Stimulated activated CD8-positive, alpha-beta memory T cell treated with anti-CD3 and anti-CD28 coated beads, Interleukin-12 subunit alpha, Interleukin-12 subunit beta, amount 100 ng/mL, for 1 hour (primary cell): ENCODE results near the gene PATZ1.
"Not testable (repeated sequence)": the region's sequence is repeated elsewhere in the genome, so short reads cannot be mapped to it uniquely, and the experiment has no call there.

ENCODE experiments used
- DNase-seq: peaks from one replicate; pipeline ENCODE4 v3.0.0-alpha.2; 2020; ENCODE audit warnings: low read depth

PATZ1 gene

DNA sequence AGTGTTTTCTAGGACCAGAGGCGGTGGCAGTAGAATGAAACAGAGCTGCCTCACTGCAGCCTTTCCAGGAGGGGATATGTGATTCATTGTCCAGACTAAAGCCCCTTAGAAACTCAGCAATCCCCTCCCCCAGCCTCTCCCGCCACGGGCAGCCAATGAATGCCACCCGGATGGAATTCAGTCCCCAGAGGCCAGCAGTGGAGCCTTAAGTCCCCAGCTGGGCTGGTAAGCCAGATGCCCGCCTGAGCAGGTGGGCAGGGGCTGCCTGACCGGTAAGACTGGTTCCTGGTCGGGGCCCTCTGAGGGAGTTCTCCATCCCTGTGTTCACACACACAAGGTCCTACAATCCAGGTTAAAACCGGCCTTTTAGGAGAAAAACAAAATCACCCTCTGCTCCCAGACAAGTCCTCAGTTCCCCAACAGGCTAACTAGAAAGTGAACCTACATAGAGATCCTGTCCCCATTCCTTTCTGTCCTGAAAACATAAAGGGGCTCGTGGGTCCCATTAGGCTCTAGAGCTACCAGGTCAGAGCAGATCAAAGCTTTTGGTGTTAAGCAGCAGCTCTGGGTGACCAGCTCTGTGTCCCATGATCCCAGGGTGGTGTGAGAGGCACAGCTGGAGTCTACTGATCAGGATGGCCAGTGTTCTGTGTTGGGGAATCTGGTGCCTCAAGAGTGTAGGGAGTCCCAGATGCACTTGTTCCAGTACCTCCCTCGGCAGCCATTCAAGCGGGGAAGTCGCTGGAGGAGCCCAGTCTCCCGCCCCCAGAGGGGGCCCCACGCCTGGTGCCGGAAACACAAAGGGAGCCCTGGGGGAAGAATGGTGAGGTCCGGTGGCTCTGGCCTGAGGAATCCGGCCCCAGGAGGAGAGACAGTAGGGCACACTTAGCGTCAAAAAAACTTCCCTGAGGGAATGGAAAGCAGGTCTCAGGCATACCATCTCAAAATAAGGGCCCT lies 2.6 kb downstream of the PATZ1 start:
- no peak for DNase-seq

DNA sequence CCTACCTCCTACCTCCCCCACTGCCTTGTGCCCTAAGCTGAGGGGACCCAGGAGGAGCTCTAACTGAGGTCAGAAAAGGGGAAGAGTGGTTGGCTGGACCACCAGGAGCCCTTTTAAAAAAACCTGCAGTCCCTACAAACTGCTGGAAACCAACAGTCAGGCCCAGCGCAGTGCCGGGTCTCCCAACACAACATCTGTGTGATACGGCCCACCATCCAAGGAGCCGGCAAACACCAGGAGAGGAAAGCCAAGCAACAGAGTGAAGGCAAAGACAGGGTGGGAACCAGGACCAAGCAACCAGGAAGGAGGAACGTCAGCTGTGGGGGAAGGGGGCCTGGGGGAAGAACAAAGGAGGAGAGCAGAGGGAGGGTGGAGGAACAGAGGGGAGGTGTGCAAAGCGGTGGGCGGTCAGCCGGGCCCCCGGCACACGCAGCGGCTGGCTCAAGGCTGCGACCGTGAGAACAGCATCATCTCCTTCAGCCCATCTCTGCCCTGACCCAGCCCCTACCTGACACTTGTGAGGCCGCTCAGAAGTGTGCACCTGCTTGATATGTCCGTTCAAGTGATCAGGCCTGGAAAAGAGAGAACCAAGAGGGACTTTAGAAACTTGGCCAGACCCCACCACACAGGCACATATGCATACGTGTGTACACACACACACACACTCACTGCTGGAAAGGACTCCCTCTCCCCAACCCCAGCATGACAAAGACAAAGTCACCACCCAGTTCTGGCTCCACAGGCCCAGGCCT lies 3.6 kb downstream of the PATZ1 start:
- DNase-seq, result no peak

DNA sequence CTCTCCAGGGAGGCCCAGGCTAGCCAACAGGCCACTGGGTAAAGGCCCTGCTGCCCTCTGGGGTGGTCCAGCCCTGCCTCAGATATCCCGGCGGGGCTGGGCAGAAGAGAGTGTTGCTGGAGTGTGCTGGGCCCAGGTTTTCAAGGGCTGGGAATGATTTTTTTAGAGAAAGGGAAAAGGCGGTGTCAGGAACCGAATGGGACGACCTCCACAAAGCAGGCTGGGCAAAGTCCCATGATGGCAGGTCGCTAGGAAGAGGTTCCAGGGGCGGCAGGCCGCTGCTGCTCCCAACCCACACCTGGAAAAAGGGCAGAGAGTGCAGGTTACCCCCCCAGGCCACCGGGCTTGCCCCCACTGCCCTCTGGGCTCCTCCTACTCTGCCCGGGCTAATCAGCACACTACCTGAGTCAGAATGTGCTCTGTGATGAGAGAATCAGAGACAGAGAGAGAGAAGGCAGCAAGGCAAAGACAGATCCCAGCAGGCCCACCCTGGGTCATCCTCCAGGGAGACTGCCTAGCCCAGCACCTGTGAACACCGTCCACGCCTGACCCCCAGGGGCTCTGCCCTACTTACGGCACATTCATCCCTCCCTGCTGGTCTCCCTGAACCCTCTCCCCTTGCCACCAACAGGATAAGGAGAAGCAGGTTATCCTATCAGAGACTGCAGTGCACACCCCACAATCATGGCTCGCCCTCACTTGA lies 4.6 kb downstream of the PATZ1 start:
- no peak for DNase-seq

DNA sequence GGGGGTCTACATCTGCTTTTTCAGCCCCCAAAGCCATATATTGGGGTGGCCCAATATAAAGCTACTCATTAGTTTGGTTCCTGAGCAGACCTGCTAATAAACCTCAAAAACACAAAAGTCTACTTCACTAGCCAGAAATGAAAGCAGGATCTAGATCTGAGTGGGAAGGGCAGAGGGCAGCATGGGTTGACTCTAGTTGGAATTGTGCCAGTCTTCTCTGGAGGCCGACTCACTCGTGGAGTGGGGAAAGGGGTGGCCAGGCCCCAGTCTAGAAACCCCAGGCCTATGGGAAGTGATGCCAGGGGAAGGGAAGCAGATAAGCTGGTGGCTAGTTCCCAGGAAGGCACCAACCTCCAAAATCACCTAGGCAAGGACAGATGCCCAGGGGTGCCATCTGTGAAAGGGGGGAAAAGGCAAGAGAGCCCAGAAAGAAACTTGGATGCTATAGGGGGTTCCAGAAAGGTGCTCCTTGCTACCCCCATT lies 5.3 kb downstream of the PATZ1 start:
- no peak for DNase-seq

DNA sequence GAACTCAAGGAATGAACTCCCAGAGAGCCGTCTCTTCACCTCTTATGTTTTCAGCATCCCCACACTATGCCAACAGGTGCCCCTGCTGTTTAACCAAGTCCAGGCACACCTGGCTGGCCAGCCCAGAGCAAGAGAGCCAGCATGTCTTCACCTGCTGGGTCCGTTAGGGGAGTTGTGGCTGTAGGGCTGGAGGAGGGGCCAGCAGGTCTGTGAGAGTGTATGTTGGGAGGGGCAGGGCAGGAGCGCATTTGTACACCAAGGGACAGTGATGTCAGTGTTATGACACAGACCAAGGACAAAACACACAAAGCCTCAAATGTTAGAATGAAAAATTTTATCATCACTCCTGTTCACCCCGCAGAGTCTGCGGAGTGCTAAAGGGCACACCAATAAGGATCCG lies 5.8 kb downstream of the PATZ1 start:
- DNase-seq, result no peak

DNA sequence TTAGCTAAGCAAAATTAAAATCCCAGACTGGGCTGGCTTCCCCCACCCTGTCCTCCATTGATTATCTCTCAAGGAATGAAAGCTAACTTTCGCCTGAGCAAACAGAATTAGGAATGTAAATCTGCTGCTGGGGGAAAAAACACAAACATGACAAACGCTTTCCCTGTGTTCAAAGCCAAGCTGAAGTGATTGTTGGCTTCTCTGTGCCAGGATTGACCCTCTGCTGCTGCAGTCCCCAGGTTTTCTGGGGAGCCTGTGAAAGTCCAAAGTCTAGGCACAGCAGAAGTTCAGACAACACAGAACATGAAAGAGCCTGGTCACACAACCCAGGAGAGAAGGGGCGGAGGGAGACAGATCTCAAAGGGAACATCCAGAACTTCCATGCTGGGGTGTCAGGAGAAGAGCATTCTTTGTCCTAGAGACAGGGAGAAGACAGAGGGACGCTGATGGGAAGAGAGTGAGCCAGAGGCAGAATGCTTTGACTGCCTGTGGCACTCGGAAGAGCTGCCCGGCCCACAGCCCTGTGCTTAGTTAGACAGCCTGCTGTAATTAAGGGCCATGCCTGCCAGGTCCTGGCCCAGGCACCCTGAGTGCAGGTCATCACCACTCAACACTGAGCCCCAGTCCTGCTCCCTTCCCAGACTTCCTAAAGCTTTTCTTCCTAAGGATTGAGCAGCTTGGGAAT lies 6.9 kb downstream of the PATZ1 start:
- DNase-seq, result no peak

DNA sequence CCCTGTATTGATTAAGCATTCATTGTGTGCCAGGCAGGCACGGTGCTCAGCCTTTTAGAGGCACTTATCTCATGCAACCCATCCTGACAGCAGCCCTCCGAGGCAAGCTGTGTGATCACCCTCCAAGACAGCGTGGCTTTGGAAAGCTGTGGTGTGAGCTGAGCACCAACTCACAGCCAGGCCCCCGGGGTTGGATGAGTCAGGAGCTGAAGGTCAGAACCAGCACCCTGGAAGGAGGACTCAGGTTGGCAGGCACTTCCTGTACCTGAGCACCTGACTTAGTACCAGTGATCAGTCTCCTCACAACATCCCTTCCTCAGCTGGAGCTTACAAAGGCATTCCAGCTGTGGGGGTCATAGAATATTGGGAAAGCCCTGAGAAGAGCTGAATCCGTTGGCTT lies 9.0 kb downstream of the PATZ1 start:
- DNase-seq, result no peak

DNA sequence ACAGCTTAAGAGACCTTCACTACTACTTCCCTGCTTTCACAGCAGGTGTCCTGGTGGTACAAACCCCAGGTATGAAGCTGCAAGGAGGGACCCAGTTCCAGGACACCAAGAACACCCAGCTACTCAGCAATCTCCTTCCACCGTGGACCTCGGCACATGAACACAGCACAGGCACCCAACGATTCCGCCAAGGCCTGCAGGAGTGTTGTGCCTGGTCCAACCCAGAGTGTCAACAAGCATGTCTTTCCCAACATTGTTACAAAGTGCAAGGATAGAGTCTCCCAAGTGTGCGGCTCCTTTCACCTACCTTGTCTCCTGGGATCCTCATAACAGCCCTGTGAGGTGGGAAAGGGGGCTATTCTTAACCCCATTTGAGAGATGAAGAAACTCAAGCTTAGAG lies 11.8 kb downstream of the PATZ1 start:
- no peak for DNase-seq

DNA sequence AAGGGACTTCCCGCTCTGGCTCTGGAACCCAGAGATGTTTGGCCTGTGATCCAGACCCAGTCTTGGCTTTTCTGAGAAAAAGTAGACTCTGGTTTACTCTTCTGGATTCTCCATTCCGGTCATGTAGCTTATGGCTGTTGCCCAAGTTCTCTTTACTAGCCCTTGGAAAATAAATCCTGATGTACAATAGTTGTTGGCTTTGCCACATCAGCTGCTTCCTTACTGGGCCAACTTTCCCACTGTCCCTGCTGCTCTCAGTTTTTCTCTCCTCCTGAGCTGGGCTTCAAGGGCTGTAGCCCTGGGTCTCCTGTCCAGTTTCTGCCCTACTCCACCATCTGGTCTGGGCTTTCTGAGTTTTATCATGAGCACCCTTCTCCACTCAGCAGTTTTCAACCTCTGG lies 12.5 kb downstream of the PATZ1 start:
- DNase-seq, result no peak

DNA sequence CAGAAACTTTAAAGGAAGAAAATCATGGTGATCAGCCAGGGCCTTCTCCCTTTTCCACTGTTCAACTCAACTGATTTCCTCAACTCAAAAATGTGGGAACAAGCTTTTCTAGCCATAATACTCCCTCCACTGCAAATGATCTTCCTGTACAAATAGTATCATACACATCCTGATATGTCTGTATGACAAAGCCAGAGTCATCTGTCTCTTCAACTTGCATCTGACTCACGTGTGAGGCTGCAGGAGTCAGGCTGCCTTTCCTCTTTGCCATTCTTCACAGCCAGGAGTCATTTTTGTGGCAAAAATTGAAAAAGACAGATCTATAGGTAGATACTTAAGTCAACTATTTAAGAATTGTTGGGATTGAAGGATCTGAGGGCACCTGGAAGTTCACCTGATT lies 13.3 kb downstream of the PATZ1 start:
- DNase-seq, result no peak

DNA sequence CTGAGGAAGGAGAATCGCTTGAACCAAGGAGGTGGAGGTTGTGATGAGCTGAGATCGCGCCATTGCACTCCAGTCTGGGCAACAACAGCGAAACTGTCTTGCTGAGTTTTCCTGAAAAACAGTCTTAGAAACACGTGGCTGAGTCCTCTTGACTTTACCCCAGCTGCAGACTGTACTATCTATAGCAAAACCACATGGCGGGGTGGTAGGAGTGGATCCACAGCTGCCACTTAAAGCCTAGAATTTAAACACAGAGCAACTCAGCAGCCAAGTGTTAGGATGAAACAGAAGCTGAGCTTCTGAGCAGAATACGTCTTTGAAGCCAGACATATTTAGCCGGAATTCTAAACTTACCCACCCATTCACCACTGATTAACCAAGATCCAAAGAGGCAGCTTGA lies 14.1 kb downstream of the PATZ1 start:
- no peak for DNase-seq

DNA sequence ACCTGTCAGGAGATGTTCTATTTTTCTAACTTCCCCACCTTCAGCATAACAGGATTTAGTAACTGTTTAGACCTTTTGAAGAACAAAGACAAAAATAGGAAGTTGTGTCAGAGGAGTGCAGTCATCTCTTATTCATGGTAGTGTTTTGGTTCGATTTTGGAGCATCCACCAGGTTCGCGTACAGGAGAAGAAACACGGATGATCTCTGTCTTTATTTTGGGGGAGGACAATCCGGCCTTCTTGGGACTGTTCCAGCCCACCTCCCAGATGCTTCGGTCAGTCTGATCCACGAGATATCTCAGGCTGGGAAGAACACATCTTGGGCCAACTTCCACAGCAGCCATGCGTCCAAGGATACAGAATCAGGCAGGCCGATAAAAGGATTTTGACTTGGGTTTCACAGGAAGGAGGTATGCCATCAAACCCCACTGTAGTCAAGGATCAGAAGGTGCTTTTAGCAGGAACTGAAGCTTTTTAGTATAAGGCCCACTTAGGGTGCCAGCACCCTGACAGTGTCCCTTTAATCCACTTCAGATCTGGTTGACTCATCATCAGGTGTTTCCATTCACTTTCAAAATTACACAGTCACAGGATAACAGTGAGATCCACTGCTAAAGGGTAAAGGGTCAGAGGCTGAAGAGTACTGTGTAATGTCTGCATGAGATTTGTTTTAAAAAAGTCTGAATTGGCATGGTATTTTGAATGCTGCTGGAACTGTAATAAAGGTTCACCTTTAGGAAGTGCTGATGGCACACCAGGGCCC lies 16.5 kb downstream of the PATZ1 start:
- no peak for DNase-seq

DNA sequence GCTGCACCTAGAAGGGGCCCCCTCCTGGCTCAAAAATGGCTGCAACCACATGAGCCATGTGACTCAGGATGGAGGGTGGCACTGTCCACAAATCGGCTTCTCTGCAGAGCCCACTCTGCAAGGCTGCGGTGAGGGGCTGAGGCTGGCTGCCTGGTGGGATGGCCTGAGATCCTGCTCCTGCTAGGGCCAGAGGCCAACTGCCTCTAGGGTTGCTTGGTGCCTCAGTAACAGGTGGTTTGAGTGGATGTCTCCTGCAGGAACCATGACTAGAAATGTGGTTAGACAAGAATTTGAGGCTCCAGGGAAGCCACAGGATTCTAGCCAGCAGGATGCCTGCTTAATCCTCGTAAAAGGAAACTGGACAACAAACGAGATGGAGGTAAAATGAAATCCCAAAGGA lies 17.1 kb downstream of the PATZ1 start:
- DNase-seq, result no peak

DNA sequence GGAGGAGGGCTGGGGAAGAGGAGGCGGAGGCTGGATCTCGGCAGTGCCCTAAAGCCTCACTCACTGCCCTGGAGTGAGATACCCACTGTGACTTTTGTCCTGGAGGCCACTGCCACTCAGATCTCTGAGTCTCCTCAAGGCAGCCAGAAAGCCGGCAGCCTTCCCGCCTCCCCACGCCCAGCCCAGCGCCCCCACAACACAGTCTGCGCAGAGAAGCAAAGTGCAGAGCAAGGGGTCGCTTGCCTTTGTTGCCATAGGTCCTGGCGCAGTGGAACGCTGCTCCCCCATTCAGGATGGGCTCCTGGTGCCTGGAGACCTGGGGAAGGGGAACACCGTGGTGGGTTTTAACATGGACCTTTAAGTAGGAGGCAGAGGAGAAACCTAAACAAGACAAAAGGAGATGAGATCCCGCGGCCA lies 17.6 kb downstream of the PATZ1 start:
- DNase-seq, result no peak

DNA sequence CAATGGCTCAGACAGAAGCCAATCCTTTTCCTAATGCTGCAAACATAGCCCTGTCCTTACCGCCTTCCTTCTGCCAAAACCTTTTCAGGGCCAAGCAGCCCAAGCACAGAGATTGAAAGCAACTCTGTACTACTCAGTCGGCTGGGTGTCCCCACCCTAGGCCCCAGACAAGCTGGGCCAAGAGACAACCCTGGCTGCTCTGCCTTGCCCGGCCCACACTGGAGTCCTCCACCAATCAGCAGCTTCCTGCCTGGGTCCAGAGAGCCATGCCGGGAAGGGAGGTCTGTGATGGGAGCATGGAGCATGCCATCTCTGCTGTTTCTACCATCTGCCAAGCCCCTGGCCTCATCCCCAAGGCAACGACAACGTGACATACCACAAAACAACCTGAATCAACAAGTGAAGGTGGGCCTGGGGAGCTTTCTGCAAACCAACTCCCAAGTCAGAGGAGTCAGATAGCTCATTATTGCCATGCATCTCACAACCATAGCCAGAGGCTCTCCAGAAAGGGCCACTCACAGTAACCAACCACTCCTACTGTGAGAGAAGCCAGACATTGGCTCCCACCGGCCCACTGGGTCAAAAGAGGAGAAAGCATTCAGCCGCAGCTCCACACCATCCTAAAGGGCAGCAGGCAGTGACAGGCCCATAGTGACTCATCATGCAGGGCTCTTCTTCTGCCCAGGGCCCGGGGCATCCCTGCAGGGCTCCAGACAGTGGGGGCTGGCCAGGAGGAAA lies 18.2 kb downstream of the PATZ1 start:
- no peak for DNase-seq

DNA sequence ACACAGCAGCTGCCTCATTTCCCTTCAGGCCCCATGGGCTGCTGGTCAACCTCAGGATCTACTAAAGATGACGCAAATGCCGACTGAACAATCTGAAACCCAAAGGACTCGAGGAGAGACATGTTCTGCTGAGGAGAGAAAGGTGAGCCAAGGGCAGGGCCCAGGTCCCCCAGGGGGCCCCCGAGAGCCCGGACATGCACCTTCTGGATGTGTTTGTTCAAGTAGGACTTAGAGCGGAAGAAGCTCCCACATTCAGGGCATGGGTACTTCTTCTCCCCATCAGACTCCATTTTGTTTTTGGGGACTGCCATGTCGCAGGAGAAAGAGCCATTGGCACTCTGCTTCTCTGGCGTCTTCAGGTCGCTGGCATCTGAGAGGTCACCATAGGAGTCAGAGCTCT lies 19.3 kb downstream of the PATZ1 start:
- DNase-seq, result no peak

DNA sequence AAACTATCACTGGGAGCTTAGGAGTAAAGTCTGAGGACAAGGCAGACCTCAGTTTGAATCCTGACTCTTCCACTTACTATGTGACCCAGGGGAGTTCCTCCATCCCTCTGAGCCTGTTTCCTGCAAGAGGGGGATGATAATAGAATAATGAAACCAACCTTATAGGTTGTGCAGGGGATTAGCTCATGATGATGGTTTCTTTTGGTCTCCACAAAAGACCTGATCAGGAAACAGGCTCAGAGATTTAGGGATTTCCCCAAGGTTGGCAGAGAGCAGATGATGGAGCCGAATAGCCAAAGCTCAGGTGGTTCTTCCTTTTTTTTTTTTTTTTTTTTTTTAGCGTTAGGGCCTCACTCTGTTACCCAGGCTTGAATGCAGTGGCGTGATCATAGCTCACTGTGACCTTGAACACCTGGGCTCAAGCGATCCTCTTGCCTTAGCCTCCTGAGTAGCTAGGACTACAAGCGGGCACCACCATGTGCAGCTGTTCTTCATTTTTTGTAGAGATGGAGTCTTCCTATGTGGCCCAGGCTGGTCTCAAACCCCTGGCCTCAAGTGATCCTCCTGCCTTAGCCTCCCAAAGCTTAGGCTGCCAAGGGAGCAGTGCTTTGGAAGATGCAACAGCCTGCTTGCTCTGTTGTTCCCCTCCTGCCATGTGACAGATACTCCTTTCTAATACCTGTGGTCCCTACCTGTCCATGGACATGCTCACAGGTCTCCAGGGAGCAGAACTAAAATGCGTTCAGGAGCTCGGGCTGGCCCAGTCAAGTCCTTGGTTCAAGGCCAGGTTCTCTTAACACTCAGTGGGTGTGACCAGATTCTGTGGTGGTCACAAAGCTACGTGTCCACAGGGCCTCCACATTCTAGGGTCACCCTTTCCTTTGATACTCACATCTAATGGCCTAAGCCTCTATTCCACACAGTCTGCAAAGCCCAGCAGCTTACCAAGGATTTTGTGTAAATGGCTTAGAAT lies 22.3 kb downstream of the PATZ1 start:
- no peak for DNase-seq

DNA sequence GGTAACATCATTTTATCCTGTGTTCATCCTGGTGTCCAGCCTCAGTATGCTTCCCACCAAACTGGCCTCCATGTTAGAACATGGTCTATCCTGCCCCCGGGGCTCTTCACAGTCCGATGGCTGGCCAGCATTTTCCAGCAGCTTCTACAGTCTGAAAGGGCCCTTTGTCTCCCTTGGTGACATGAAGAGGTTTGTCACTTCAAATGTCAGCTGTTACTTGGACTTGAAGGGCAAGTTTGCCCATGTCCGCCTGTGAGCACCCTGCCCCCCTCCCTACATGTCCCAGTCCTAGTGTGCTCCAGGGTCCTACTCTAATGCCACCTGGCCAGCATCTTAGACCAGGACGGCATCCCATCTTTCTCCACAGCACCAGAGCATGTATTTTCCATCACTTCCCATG lies 24.7 kb downstream of the PATZ1 start:
- DNase-seq, result no peak

DNA sequence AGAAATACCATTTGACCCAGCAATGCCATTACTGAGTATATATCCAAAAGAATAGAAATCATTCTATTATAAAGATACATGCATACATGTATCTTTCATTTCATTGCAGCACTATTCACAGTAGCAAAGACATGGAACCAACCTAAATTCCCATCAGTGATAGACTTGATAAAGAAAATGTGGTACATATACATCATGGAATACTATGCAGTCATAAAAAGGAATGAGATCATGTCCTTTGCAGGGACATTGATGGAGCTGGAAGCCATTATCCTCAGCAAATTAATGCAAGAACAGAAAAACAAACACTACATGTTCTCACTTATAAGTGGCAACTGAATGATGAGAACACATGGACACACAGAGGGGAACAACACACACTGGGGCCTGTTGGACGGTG lies 31.9 kb downstream of the PATZ1 start:
- DNase-seq, result not testable (repeated sequence)
